Mesothelial cell of epicardium (in vitro differentiated cells): ENCODE data around the gene LYSET. TPM values are rescaled to one million over a fixed set of nuclear protein-coding genes. Genes with fewer than 3 reads are reported as not detected.
"Not testable (repeated sequence)": the region's sequence is repeated elsewhere in the genome, so short reads cannot be mapped to it uniquely, and the experiment has no call there.

ENCODE experiments used
- DNase-seq, 2 experiments: peaks; one replicate each; pipeline ENCODE4 v3.0.0; 2021; ENCODE audit warnings: low spot score in 2 of 2; ENCODE audit not compliant: unreplicated experiment in 2 of 2
- H3K27ac Mint-ChIP-seq: 2 replicates; pipeline ENCODE4 v1.8.0; 2021; ENCODE audit warnings: mixed read lengths
- H3K27me3 Mint-ChIP-seq: 2 replicates; pipeline ENCODE4 v1.8.0; 2021; ENCODE audit warnings: low read depth, mixed read lengths
- H3K36me3 Mint-ChIP-seq: 2 replicates; pipeline ENCODE4 v1.8.0; 2021; ENCODE audit warnings: mixed read lengths
- H3K4me1 Mint-ChIP-seq: 2 replicates; pipeline ENCODE4 v1.8.0; 2021; ENCODE audit warnings: mixed read lengths
- H3K4me3 Mint-ChIP-seq: 2 replicates; pipeline ENCODE4 v1.8.0; 2021; ENCODE audit warnings: mild to moderate bottlenecking, moderate library complexity, mixed read lengths
- H3K9me3 Mint-ChIP-seq: 2 replicates; pipeline ENCODE4 v1.8.0; 2021; ENCODE audit warnings: mixed read lengths
- total RNA-seq: library from RNA; stranded (reverse); gene quantifications from 3 replicates; pipeline ENCODE4 v1.2.1, GENCODE V29; 2021
- TF ChIP-seq, protein P1 (sequence below): fragments of 200-600 bp; sonication (generic); IDR thresholded peaks from one replicate; pipeline ENCODE4 v1.5.0; 2021; ENCODE audit warnings: antibody characterized with exemption; ENCODE audit not compliant: unreplicated experiment

LYSET gene, protein sequence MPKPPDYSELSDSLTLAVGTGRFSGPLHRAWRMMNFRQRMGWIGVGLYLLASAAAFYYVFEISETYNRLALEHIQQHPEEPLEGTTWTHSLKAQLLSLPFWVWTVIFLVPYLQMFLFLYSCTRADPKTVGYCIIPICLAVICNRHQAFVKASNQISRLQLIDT
- total RNA-seq, result 13.7 to 17.4 TPM (median 14.7 TPM) in 3 replicates

DNA sequence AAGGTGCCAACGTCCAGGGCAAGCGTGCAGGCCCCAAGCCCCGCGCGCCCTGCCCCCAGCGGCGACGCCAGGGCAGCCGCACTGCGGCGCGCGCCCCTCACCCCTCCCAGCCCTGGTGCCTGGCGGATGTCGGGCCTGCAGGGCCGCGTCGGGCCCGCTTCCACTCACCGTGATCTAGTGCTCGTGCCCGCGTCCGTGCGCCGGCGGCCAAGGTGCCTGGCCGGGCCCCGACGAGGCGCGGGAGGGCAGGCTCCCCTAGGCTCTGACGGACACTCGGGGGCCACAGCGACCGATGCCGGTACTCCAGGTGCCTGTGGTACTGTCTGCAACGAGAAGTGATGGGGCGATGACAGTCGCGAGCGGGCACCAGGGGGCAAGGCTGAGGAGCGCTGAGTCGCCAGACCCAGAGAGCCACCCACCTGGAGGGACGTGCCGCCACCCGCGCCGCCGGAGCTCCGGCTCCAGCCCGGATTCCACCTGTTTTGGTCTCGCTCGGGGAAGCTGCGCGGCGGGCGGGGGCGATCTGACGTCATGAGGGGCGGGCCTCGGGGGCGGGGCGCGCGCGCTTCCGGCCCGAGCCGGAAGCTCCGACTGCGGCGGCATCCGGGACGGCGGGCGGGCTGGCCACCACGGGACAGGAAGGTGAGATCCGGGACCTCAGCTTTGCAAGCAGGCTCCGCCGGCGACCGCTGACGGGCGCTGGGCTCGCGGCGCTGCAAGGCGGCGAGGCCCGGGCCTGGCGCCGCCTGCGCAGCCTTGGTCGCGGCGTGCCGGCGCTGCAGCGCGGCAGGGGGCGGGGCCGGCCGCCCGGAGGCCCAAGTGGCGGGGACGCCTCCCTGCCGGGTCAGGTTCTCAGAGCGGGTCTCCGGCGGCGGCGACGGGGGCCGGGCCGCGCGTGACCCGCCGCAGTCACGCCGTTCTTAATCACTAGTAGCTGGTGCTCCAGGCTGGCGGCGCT is at the start of gene LYSET, which contains the start of gene MOAP1:
LYSET (plus strand) TSS at position 927 of the 958 bp plus-strand sequence. CDS start 89 bp downstream, outside the sequence.
MOAP1 (minus strand) TSS at position 507 of the 958 bp plus-strand sequence. CDS start 655 bp downstream, outside the sequence.
- H3K4me3 Mint-ChIP-seq, result peak within 1 kb of the TSS; percentile 92
- DNase-seq, result peak; percentile 77 to 85
- peaks cover 17% of the 10 kb centered on the region for H3K4me1 Mint-ChIP-seq
- no peaks in the 10 kb centered on the region for H3K9me3 Mint-ChIP-seq
- peak within 1 kb of the TSS; percentile 96 for H3K27ac Mint-ChIP-seq
- peaks cover 6% of the 10 kb centered on the region for H3K36me3 Mint-ChIP-seq
- TF ChIP-seq, protein P1, sequence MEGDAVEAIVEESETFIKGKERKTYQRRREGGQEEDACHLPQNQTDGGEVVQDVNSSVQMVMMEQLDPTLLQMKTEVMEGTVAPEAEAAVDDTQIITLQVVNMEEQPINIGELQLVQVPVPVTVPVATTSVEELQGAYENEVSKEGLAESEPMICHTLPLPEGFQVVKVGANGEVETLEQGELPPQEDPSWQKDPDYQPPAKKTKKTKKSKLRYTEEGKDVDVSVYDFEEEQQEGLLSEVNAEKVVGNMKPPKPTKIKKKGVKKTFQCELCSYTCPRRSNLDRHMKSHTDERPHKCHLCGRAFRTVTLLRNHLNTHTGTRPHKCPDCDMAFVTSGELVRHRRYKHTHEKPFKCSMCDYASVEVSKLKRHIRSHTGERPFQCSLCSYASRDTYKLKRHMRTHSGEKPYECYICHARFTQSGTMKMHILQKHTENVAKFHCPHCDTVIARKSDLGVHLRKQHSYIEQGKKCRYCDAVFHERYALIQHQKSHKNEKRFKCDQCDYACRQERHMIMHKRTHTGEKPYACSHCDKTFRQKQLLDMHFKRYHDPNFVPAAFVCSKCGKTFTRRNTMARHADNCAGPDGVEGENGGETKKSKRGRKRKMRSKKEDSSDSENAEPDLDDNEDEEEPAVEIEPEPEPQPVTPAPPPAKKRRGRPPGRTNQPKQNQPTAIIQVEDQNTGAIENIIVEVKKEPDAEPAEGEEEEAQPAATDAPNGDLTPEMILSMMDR, result no peak
- no peaks in the 10 kb centered on the region for H3K27me3 Mint-ChIP-seq

DNA sequence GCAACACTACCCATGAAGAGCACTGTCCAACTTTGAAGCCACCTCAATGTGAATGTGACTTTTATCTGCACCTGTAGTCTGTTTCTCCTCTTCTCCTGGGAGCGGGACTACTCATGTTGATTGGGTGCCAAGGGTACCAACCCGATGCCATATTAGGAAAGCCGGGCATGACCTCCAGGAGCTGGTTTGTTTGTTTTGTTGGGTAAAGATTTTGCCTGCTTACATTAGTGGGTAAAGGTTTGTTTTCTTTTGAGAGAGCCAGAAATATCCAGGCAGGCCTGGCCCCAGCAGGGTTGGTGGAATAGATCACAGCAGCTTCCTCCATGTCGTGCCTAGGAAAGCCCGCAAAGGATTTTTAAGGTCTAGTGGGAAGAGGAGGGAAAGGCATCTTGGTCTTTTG is 49.7 kb upstream of the LYSET start:
- no peaks in the 10 kb centered on the region for H3K36me3 Mint-ChIP-seq
- TF ChIP-seq, protein P1, result no peak
- H3K27me3 Mint-ChIP-seq, result no peaks in the 10 kb centered on the region
- H3K4me1 Mint-ChIP-seq, result peaks cover 5% of the 10 kb centered on the region
- DNase-seq, result no peak
- H3K4me3 Mint-ChIP-seq, result no peak overlapping the region
- H3K9me3 Mint-ChIP-seq, result no peaks in the 10 kb centered on the region
- no peak overlapping the region for H3K27ac Mint-ChIP-seq

DNA sequence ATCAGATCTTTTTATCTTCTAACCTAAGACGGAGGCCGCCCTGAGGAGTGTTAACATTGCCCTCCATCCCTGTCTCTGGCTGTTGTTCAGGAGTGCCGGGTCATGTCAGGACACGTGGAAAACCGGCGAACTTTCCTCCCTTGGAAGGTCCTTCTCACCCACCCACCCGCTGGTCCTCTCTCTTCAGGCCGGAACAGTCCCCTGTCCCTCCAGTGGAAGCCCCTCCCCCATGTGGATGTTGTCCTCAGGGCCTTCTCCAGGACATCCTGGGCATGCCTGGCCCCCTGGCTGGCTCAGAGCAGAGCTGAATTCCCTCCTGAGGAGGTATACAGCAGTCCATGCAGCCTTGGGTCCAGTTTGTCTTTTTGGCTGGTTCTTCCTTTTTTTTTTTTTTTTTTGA is 49.1 kb upstream of the LYSET start:
- Mint-ChIP-seq H3K27me3 (no peaks in the 10 kb centered on the region), H3K4me3 (no peak overlapping the region), H3K27ac (no peak overlapping the region), H3K9me3 (no peaks in the 10 kb centered on the region), H3K4me1 (peaks cover 5% of the 10 kb centered on the region), H3K36me3 (no peaks in the 10 kb centered on the region)
- DNase-seq, result no peak
- TF ChIP-seq, protein P1, result no peak

DNA sequence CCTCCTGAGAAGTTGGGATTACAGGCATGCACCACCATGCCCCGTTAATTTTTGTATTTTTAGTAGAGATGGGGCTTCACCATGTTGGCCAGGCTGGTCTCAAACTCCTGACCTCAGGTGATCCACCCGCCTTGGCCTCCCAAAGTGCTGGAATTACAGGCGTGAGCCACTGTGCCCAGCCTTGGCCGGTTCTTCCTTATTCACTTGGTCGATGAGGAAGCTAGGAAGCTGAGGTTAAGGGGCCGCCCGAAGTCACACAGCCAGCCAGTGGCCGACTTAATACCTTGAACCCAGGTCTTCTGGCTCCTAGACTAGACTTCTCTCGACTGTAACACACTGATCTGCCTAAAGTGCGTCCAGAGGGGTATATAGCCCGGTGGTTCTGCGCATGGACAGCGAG is 48.6 kb upstream of the LYSET start:
- not testable (repeated sequence) for H3K9me3 Mint-ChIP-seq, H3K4me1 Mint-ChIP-seq, H3K4me3 Mint-ChIP-seq, DNase-seq, H3K36me3 Mint-ChIP-seq, H3K27ac Mint-ChIP-seq, H3K27me3 Mint-ChIP-seq

DNA sequence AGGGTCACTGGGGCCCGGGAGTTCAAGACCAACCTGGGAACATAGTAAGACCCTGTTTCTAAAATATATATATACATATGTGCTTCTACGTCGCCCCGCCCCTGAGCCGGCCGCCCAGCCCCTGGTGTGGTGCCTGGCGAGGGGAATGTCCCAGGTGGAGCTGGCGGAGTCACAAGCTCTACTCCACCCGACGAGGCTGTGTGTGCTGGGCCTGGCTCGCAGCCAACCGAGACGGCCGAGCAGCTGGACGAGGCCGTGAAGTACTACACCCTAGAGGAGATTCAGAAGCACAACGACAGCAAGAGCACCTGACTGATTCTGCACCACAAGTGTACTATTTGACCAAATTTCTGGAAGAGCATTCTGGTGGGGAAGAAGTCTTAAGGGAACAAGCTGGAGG is 47.3 kb upstream of the LYSET start:
- Mint-ChIP-seq H3K4me1 (peaks cover 5% of the 10 kb centered on the region), H3K9me3 (no peaks in the 10 kb centered on the region), H3K27me3 (no peaks in the 10 kb centered on the region), H3K4me3 (no peak overlapping the region), H3K27ac (no peak overlapping the region), H3K36me3 (no peaks in the 10 kb centered on the region)
- peak in 1 of 2 experiments; percentile 42 for DNase-seq
- TF ChIP-seq, protein P1, result no peak
